ENCODE measurements around the gene ISY1. TPM values are rescaled to one million over a fixed set of nuclear protein-coding genes. Genes with fewer than 3 reads are reported as not detected.

The ISY1 gene
- total and polyA plus RNA-seq, 12 donors: 15.9 to 35.4 (median 29.5) TPM

DNA sequence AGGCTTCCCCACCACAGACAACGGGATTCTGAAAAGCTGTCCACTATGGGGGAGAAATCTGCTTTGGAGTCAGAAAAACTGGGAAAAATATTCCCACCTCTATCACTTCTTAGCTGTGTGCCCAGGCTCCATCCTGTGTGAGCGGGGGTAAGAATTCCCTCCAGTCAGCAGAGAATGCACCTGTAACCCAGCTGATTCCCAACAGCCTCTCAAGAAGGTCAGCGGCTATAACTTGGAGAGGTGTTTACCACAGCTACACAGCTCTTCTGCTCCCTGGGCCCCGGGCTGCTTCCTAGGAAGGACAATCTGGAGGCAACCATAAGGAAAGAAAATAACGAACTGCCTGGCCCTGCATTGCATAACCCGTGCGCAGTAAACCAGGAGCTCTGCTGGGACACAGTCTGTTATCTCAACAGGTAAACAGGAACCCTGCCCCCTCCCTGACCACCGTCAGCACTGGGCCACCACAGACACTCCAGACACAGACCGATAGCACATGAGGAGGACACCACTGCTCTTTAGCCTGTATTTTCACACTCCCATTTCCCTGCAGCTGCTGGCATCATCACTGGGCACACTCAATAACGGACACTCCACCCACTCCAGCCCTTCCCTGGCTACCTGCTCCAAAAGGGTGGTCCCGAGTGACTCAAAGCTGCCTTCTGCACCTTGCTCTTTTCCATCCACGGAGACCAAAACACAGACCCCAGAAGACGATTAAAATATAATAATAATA lies 41.3 kb downstream of the ISY1 start:
- WGBS, 2 donors: 49 to 67% methylated on average over 13 of the region's 13 CpGs
- DNase-seq: no peak
- ATAC-seq: no peak

DNA sequence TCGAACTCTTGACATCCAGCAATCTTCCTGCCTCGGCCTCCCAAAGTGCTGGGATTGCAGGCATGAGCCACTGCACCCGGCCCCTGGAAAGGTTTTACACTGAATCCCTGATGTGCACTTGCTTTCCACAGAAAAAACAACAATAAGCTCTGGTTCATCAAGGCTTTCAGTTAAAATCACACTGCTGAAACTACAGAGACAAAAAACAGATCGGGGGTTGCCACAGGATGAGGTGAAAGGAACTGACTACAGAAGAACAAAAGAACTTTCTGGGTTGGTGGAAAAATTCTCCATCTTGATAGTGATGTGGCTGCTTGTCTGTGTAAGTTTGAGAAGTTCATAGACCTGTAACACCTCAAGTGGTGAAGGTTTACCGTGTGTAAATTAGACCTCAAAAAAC lies 42.1 kb downstream of the ISY1 start:
- Histone ChIP-seq H3K27ac (peak overlapping the region in 2 of 10 donors; percentile 86 to 96), H3K27me3 (no peaks in the 10 kb centered on the region), H3K36me3 (peaks cover 0 to 49% (median 3%) of the 10 kb centered on the region in 9 donors), H3K4me3 (peak overlapping the region in 2 of 10 donors; percentile 91), H3K9me3 (no peaks in the 10 kb centered on the region), H3K4me1 (peaks cover 12 to 60% (median 37%) of the 10 kb centered on the region in 9 donors)
- intact Hi-C loops (cut with DNase I): loop anchor here in 2 of 10 donors (5.0 to 10.0 kb wide), 2 partner anchors 64 to 66 kb away; no protein-coding TSS in a partner anchor
- WGBS, 2 donors: 84% methylated on average over 5 of the region's 5 CpGs
- TF ChIP-seq, protein P1, sequence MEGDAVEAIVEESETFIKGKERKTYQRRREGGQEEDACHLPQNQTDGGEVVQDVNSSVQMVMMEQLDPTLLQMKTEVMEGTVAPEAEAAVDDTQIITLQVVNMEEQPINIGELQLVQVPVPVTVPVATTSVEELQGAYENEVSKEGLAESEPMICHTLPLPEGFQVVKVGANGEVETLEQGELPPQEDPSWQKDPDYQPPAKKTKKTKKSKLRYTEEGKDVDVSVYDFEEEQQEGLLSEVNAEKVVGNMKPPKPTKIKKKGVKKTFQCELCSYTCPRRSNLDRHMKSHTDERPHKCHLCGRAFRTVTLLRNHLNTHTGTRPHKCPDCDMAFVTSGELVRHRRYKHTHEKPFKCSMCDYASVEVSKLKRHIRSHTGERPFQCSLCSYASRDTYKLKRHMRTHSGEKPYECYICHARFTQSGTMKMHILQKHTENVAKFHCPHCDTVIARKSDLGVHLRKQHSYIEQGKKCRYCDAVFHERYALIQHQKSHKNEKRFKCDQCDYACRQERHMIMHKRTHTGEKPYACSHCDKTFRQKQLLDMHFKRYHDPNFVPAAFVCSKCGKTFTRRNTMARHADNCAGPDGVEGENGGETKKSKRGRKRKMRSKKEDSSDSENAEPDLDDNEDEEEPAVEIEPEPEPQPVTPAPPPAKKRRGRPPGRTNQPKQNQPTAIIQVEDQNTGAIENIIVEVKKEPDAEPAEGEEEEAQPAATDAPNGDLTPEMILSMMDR (IDR thresholded peaks at IDR 0.05): no peak
- DNase-seq: no peak
- no peak for ATAC-seq

More for the DNA sequence above, 41.3 kb downstream of the ISY1 start:
- H3K9me3 ChIP-seq: no peaks in the 10 kb centered on the region
- TF ChIP-seq, protein P1 (IDR thresholded peaks at IDR 0.05): no peak
- no peaks in the 10 kb centered on the region for H3K27me3 ChIP-seq
- peak overlapping the region in 9 of 10 donors; percentile 45 to 98 (median 94) for H3K27ac ChIP-seq
- peak overlapping the region; percentile 73 to 97 (median 90) for H3K4me3 ChIP-seq
- intact Hi-C loops (cut with DNase I): loop anchor here in 2 of 10 donors (5.0 to 10.0 kb wide), 2 partner anchors 65 to 67 kb away; no protein-coding TSS in a partner anchor
- H3K4me1 ChIP-seq: peaks cover 12 to 60% (median 37%) of the 10 kb centered on the region in 9 donors
- H3K36me3 ChIP-seq: peaks cover 0 to 41% (median 3%) of the 10 kb centered on the region in 9 donors

DNA sequence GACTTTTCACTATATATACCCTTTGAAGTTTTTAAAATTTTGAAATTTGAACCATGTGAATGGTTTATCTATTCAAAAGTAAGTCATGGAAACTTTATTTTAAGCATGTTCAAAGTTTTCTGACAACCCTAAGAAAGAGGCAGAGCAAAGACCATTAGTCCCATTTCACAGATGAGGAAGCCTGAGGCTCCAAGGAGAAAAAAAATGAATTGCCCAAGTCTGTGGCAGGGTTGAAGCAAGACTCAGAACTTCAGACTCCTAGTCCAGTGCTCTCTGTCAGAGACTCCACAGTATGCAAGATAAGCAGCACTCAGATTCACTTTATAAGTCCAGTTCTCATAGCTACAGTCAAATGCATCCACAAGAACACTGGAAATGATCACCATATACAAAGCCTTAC lies 43.7 kb downstream of the ISY1 start:
- Histone ChIP-seq H3K27ac (no peak overlapping the region), H3K36me3 (peaks cover 0 to 65% (median 3%) of the 10 kb centered on the region in 9 donors), H3K4me3 (no peak overlapping the region), H3K9me3 (no peaks in the 10 kb centered on the region), H3K4me1 (peaks cover 12 to 50% (median 37%) of the 10 kb centered on the region in 9 donors), H3K27me3 (no peaks in the 10 kb centered on the region)
- ATAC-seq: no peak
- TF ChIP-seq, protein P1 (IDR thresholded peaks at IDR 0.05): no peak
- no peak for DNase-seq
- intact Hi-C loops (cut with DNase I): loop anchor here in 2 of 10 donors (5.0 to 10.0 kb wide), 2 partner anchors 62 to 65 kb away; no protein-coding TSS in a partner anchor

DNA sequence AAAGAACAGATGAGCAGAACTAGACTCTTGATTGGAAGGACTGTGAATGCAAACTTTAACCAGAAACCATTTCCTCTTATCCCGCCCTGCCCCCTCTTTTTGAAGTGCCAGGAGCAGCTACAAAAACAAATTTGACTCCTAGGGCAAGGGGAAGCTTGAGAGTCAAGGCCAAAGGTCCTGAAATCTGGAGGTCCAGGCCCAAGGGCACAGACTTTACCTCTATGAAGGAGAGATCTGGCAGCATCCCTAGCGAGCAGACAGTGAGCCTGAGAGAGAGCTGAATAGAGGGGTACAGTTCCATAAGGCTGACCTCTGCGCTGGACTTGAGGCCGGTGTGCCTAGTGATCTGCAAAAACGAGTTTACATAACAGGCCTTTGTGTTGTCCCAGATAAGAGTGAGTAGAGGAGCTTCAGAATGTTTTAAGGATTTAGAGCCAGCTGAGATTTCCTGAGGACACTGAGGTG lies 44.3 kb downstream of the ISY1 start:
- DNase-seq (no peak), ATAC-seq (no peak)
- intact Hi-C loops (cut with DNase I): loop anchor here in 2 of 10 donors (5.0 to 10.0 kb wide), 2 partner anchors 62 to 64 kb away; no protein-coding TSS in a partner anchor
- no peaks in the 10 kb centered on the region for H3K27me3 ChIP-seq
- H3K27ac ChIP-seq: peak overlapping the region in 4 of 10 donors; percentile 19 to 77 (median 42)
- H3K9me3 ChIP-seq: no peaks in the 10 kb centered on the region
- TF ChIP-seq, protein P1 (IDR thresholded peaks at IDR 0.05): no peak
- 40 to 56% methylated on average over 5 of the region's 5 CpGs for WGBS, 2 donors
- H3K4me1 ChIP-seq: peaks cover 12 to 50% (median 37%) of the 10 kb centered on the region in 9 donors
- H3K4me3 ChIP-seq: no peak overlapping the region
- peaks cover 0 to 72% (median 3%) of the 10 kb centered on the region in 9 donors for H3K36me3 ChIP-seq

Data from heart right ventricle (tissue), 16 donors.